ENCODE results near the gene IL2RA.
"Not testable (repeated sequence)": the region's sequence is repeated elsewhere in the genome, so short reads cannot be mapped to it uniquely, and the experiment has no call there.

IL2RA gene

DNA sequence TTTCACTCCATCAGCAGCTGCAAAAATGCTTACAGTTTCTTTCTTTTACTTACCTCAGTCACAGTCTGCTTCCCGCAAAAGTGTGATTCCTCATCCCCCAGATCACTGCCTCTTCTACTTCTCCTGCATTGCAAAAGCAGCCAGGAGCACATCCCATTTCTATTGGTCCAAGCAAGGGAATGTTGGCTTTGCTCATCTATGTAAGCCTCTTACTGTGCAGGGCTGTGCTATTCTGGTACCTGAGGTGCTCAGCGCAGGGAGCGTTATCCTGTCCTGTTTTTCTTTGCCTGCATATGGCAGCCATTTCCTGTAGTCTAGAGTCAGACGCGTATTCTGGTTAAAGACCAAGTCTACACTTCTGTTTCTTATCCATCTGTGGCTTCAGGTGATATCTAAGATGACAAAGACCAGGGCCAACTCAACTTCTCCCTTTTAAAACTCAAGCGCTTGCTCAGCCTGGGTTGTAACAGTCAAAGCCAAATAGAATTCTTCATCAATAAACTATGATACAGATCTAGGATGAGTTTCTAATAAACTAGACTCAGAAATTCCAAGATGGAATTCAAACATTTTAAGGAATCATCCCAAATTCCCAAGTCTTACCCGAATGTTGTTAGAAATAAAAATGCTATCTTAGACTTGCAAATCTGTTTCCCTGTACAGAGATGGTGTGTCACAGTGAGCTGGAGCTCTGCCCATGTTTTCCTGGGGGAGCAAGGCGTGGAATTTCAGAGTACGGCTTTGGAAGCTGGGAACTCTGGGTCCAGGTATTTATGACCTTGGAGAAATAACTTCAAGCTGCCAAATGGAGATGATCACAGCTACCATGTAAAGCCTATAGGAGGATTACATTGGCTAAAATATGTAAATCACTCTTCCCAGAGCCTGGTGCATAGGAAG is 20.6 kb upstream of the IL2RA start:
- DNase-seq = no peak

DNA sequence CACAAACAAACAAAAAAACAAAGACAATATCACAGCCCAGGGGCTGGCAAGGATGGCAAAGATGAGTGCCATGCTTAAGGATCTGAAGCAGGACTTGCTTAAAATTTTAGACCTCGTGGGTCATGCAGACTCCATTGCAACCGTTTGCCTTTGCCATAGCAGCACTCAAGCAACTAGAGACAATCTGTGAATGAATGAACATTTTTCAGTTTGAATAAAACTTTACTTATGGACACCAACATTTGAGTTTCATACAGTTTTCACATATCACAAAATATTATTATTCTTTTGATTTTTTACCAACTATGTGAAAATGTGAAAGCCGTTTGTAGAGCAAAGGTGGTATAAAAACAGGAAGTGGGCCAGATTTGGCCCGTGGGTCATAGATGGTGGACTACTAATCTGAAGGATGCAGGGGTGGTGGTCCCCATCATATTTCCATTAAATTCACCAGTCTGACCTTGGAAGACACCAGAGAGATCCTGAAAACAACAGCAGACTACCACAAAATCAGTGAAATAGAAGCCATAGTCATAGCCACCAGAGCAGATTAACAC is 18.3 kb upstream of the IL2RA start:
- no peak for DNase-seq

DNA sequence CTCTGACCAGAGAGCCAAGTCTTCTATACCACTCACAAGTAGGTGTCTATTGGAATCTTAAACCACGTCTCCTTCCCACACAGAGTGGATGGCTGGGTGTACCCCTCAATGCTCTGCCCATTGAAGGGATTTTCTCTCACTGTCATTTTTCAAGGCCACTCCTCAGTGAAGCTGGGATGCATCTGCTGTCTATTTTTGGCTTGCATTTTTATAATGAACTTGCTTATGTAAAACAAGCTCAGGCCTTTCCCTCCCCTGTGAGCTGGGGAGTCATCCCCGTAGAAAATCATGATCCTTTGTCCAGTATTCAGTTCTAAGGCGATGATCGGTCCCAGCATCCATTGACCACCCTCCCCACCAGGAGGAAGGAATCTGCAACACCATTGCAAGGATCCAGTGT is 16.9 kb upstream of the IL2RA start:
- DNase-seq = no peak

DNA sequence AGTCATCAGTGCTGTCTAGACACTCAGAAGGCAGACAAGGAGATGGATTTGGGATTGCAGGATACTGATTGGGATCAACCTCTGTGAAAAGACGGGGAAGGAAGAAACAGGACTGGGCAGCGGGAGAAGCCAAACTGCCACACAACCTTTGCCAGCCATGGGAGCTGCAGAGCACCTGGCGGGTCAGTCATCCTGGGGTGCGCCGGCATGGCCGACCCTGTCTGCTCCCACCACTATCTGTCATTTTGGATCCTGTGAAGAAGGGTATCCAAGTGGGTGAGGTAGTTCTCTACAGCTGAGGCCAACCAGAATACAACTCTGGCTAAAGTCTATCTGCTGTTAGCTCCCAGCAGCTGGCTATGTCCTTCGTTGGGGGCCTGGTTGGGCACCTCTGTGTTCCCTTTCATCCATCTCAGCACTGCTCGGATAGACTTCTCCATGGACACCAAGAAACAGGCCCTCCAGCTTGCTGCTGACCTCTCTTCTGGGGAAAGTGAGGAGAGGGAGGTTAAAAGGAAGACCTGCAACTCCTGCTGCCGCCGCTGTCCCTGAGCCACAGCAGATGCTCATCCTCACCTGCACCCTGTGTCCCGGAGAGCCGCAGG is 15.0 kb upstream of the IL2RA start:
- no peak for DNase-seq

DNA sequence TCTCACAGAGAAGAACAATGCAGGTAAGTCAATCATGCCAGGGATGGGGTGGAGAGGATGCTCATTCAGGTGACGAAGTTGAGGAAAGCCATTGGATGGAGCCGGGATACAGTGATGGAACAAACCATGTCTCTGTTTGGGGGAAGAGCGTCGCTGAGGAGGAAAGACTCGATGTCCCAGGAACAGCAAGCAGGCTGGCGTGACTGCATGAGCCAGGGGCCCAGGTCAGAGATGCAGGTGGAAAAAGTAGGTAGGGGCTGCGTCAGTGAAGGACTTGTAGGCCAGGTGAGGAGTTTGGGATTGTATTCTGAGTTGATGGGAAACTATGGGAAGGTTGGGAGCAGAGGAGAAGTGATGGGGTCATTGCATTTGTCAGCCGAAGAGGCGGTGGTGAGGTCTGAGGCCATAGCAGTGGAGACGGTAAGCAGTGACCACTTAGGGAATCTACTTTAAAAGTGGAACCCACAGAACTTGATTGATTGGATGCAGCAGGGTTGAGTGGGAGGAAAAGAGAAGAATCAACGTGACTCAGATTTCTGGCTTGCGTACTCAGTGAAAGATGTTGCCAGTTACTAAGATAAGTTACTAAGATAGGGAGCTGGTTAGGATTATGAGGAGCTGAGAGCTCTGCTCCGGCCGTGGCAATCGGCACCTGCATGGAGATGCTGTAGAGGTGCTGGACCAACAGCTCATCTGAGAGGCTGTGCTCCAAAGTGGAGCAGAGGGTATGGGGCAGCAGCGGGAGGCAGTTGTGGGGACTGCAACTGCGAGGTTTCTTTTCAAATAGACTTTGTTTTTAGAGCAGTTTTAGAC is 12.5 kb upstream of the IL2RA start:
- DNase-seq = no peak

DNA sequence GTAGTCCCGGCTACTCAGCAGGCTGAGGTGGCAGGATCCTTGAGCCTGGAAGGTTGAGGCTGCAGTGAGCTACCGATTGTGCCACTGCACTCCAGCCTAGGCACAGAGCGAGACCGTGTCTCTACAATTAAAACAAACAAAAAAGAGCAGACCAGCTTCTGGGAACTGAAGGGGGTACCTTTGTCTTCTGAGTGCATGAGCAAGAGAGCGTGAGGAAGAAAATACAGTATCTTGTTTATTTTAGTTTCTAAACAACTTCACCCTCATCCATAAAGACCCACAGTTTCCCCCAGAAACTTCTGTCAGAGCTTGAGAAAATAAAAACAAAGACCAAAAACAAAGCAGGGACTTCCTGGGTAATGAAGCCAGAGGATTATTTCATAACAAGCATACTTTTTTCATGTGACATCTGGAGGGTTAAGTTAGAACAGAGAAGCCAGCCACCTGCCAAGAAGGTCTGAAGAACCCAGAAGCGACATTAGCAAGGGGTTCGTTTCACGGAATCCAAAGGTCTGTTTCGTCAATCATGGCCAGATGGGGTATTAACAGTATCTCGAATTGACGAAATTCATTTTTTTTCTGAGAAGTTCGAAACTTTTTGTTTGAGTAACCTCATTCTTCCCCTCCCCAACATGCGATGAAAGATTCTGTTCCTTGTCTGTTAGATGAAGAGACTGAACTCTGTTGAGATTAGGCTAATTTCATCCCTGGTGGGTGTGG is 10.2 kb upstream of the IL2RA start:
- no peak for DNase-seq

DNA sequence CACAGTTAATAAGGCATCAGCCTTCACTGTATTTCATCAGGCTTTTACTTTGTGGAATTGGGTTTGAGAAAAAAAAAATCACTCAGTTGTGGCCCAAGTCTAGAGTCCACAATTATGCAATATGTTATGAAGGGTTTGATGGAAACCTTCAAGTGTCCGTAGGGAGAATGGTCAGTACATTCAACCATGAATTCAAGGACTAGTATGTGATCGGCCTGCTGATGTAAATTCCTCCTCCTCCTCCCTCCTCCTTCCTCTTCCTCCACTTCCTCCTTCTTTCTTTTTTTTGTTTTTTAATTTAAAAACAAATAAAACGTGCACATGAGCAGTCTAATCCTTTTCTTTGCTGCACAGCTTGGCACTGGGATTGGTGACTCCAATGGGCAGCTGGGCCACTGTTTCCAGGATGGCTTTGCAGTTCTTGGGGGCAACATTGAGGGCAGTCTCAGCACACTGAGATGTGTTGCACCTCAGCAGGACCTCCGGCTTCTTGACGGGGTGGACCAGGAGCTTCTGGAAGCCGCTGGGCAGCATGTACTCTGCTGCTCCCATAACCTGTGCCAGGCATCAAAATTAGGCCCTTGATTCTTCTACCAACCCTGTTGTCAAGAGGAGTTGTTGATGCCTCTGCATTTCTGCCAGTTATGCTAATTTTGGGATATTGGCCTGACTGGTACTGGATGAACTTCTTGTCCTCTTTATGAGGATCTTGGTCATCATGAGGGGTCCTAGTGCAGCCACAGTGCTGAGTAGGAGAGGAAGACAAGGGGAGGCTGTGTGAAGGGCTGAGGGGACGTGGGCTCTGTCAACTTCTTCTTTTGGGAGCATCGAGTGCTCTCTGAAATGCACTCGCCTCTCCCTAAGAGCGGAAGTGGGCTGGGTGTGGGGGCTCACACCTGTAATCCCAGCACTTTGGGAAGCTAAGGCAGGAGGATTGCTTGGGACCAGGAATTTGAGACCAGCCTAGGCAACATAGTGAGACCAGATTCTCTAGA is 9.3 kb upstream of the IL2RA start:
- no peak for DNase-seq

DNA sequence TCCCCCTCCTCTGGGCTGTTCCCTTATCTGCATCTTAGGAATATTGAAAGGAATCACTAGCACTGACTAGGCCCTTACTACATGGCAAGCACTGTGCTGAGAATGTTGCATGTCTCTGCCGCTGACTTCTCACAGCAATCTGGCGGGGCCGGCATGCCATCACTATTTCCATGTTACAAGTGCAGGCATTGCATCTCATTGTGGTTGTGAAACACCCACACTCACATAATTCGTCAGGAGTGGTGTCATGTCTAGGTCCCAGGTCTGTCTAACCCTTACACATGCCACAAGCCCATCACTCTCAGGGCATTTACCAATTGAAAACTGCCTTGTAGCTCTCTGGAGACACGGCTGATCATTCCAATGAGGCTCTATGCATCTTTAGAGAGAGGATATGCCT is 8.5 kb upstream of the IL2RA start:
- DNase-seq = peak; percentile 69 to 70

DNA sequence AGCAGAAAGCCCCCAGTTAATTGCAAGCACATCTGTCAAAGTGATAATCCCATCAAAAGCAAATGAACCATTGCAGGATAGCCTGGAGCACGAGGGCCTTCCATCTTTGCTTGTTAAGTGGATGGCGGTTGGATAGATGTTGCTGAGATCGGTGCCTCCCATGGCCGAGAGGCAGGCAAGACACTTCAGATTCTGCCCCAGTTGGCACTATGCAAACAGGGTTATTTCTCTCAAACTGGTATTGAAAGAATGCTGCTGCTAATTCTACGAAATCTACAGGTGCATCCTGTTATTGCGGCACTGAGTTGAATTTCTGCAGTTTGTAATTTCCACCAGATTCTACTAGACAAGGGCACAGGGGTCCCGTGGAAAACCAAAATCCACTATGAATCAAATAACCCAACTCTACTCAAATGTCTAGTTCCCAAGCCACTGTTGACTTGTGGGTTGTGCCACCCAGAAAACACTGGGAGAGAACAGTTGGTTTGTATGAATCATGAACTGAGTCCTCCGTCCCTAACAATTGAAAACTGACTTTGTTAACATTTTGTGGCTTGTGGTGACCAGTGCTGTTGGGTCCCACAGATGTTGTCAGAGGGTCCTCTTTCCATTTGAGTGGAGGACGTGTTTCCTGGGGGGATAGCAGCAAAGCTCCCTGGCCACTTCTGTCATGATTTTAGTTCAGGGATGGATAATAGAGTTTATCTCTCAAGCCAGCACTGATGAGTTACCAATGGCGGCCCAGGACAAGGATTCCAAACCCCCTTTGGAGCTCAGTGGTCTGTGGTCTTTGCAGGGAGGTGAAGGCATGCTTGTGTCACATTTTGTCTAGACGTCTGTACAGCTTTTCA is 7.1 kb upstream of the IL2RA start:
- DNase-seq = no peak

DNA sequence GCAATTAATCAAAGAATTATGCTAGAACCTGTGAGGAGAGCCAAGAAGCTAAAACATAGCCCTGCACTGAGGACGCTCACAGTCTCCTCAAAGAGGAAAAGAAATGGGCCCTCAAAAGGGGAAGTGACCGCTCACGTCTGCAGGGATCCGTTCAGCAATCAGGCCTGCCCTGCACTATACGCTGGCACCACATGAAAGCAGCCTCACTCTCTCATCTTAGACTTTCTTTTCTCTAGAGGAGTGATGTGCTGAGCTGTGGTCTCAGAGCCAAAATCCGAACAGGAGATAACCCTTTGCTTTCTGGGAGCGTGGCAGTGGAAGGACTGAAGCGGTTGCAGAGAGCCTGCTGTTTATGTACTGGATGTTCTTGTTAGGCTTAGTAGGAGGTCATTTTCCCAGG is 6.3 kb upstream of the IL2RA start:
- DNase-seq = no peak

DNA sequence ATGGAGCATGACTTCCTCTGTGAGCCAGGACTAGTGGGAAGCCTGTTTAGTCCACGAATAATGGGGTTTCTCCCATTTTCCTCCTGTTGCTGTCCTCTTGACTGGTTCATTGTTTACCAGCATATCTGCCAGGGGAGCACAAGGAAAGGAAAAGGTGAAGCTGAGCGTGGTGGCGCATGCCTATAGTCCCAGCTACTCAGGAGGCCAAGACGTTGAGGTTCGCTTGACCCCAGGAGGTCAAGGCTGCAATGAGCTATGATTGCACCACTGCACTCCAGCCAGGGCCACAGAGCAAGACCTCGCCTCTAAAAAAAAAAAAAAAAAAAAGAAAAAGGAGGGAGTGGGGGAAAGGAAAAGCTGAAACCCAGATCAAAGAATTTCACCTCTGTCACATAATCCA is 5.8 kb upstream of the IL2RA start:
- DNase-seq = no peak

DNA sequence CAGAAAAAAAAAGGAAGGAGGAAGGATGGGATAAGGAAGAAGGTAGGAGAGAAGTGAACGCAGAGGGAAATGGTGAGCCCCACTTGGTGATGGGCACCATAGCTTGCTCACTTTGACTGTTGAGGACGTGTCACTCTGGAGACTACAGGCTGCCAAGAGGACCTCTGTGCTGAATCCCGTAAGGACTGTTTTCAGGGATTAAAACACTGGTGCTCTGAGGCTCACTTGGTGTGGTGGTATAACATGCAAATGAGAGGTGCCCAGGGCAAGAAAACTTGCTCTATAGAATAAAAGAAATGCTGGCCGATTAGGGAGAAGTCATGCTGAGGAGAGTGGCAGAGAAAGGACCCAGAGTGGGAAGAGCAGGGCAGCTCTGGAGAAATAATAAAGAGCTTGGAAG is 5.3 kb upstream of the IL2RA start:
- no peak for DNase-seq

DNA sequence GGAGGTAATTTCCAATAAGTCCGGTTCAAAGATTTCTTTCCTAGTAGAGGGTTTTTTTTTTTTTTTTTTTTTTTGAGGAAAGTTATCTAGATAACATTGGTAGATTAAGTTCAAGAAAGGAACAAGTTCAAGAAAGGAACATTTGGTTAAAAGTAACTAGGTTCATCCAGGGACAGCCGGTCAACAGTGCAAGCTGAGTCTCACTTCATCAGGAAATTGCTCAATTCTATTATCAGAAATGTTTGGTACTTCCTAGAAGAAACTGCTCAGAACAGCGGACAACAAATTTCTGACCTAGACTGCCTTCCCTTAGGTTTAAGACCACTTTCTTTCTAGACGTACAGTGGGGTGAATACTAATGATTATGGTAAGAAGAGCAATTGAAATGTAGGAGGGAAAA is 3.7 kb upstream of the IL2RA start:
- no peak for DNase-seq

DNA sequence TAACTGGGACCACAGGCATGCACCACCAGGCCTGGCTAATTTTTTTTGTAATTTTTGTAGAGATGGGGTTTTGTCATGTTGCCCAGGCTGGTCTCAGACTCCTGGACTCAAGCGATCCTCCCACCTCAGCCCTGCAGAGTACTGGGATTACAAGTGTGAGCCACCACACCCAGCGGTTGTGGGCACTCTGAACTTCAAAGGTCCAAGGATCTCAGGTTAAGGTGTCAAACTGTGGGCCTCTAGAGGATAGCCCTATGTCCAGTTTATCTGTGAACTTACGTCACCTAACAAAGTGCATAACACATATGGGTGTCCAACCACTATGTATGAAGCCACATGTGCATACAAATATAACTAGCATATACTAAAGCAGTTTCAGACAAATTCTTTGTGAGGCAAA is 3.2 kb upstream of the IL2RA start:
- DNase-seq = no peak

DNA sequence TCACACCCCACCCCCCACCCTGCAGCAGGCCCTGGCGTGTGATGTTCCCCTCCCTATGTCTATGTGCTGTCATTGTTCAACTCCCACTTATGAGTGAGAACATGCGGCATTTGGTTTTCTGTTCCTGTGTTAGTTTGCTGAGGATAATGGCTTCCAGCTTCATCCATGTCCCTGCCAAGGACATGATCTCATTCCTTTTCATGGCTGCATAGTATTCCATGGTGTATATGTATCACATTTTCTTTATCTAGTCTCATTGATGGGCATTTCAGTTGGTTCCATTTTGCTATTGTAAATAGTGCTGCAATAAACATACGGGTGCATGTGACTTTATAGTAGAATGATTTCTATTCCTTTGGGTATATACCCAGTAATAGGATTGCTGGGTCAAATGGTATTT is 2.6 kb upstream of the IL2RA start:
- DNase-seq = not testable (repeated sequence)

DNA sequence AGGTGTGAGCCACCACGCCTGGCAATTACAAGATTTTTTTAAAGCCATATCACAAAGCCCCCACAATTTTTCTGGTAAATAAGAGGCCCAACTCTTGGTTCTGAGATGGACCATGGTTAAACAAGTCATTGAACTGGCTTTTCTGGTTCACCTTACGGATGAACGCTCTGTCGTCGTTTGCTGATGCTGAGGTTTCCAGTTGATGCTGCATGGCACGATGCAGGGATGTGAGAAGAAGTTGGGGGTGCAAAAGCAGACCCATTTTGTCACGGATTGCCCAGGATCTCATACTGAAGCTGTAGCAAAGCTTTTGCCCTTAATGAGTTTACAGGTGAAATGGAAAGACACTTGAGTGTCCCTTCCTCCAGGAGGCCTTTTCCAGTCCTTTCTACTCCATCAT is 2.0 kb upstream of the IL2RA start:
- no peak for DNase-seq

DNA sequence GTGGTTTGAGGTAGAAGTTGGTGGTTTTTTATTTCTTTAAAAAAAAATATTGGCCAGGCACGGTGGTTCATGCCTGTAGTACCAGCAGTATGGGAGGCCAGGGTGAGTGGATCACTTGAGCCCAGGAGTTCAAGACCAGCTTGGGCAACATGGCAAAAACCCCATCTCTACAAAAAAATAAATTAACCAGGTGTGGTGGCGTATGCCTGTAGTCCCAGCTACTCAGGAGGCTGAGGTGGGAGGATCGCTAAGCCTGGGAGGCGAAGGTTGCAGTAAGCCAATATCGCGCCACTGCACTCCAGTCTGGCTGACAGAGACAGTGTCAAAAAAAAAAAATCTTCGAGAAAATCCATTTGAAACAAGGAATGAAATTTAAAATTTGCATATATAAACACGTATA is 1.1 kb downstream of the IL2RA start:
- DNase-seq = no peak

DNA sequence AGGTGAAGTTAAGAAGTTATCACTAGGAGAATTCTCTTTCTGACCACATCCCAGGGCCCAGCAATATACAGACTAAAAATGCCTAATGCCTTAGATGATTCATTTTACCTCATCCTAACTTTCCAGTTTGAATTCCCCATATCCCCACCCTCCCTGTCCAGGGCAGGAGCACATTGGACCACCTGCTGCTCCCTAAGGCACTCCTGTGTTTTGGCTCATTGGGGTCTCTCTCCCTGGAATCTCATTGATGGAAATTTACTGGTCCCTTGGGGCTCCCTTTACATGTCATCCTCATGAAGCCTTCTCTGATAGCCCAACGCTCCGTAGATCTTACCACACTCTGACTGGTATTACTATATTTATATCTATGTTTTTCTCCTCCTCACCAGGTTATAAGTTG is 2.7 kb downstream of the IL2RA start:
- no peak for DNase-seq

DNA sequence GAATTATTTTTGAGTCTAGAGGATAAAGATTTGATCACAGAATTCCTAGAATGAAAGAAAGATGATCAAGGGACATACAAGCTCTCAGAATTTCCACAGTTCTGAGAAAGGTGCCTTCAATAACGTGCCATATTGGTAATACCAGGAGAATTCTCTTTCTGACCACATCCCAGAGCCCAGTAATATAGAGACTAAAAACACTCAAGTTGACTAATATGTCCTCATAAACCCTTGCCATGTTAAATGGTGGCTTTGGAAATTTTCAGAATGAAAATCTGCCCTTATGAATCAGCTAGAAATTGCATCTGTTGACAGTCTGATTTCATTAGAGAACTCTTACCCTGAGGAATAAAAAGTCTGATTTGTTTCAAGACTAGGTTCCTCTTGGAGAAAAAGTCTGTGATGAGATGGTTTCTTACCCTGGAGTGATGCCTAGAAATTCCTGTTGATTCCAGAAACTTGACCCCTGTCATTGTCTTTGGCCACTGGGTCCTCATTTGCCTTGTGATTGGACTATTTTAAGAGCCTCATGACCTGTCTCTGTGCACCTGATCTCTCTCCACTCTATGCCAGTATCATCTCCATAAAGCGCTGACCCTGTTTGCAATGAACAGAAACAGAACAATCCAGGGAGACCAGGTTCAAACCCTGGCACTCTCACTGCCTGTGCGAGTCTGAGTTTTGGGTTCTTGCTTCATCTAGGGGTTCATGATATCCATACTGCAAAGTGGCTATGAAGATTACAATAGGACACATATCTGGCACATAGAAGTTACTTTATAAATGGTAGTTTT is 3.3 kb downstream of the IL2RA start:
- no peak for DNase-seq

Data from activated CD4-positive, alpha-beta T cell treated with anti-CD3 and anti-CD28 coated beads for 4 hours (primary cell).